GM12878 (cell line): Measurements from ENCODE around the gene HVCN1. TPM values are rescaled to one million over a fixed set of nuclear protein-coding genes. Genes with fewer than 3 reads are reported as not detected.
A peak's percentile ranks its signal among the peaks of the same experiment; 100 is the strongest.

Experiments
- ATAC-seq: fragments of 200-7000 bp; cut with Tn5 transposase; 3 replicates; pipeline ENCODE4 v1.9.1; 2020; ENCODE audit warnings: mild to moderate bottlenecking, moderate library complexity
- BruUV-seq: library from RNA; stranded (reverse); fragments of 400-500 nt; replicated peaks from 2 replicates; lab custom pipeline; 2021; lab: Mats Ljungman, UMichigan
- CTCF ChIA-PET: fragments of 300-600 bp; sonication (Branson Sonifier 250); formaldehyde crosslinking; extraction: SDS; loops from one replicate; lab custom pipeline; 2021; ENCODE audit warnings: inconsistent platforms; lab: Yijun Ruan, JAX
- POLR2A ChIA-PET: fragments of 350-600 bp; formaldehyde crosslinking; extraction: SDS; loops from one replicate; lab custom pipeline; 2021; ENCODE audit warnings: inconsistent platforms; lab: Charles Lee
- RAD21 ChIA-PET: fragments of 300-600 bp; sonication (Branson Sonifier 250); formaldehyde crosslinking; loops from one replicate; lab custom pipeline; 2023; ENCODE audit warnings: antibody characterized with exemption; ENCODE audit not compliant: unreplicated experiment; lab: Charles Lee
- SMC1A ChIA-PET: fragments of 300-600 bp; sonication (Branson Sonifier 250); formaldehyde crosslinking; loops from one replicate; lab custom pipeline; 2023; ENCODE audit not compliant: unreplicated experiment, uncharacterized antibody; lab: Charles Lee
- DNase-seq: peaks from one replicate; pipeline ENCODE4 v3.0.0-alpha.2; 2011; ENCODE audit warnings: low read depth, low spot score
- FAIRE-seq: peaks from 3 replicates; lab custom pipeline; 2011; peaks lifted over from hg19 to GRCh38; lab: Jason Lieb, UNC
- H2AFZ ChIP-seq: 2 replicates; pipeline ENCODE4 v1.6.0; 2011; ENCODE audit warnings: low read depth, low read length, control low read depth; ENCODE audit not compliant: control insufficient read depth
- H3K27ac ChIP-seq: 2 replicates; pipeline ENCODE4 v1.5.1; 2011; ENCODE audit warnings: control low read depth; ENCODE audit not compliant: control insufficient read depth, insufficient read depth
- H3K27me3 ChIP-seq, 2 experiments: replicated peaks in 1 of 2; 2 replicates each; pipeline versions ENCODE4 v1.6.0 to v1.6.1; 2011; ENCODE audit warnings: low read length in 1 of 2; ENCODE audit not compliant: control insufficient read depth in 2 of 2, insufficient read depth in 2 of 2
- H3K36me3 ChIP-seq, 2 experiments: 2 replicates each; pipeline ENCODE4 v1.5.1; 2011; ENCODE audit warnings: low read length in 1 of 2; ENCODE audit not compliant: control insufficient read depth in 2 of 2, insufficient read depth in 2 of 2
- H3K4me1 ChIP-seq: 2 replicates; pipeline ENCODE4 v1.6.1; 2011; ENCODE audit warnings: mild to moderate bottlenecking, low read length, moderate library complexity, mixed read lengths; ENCODE audit not compliant: control insufficient read depth, insufficient read depth
- H3K4me2 ChIP-seq: 2 replicates; pipeline ENCODE4 v1.6.0; 2011; ENCODE audit warnings: control low read depth; ENCODE audit not compliant: control insufficient read depth, insufficient read depth
- H3K4me3 ChIP-seq: fragments of 200-600 bp; sonication (generic); 2 replicates; pipeline ENCODE4 v1.5.1; 2016
- H3K79me2 ChIP-seq: 2 replicates; pipeline ENCODE4 v1.6.0; 2011; ENCODE audit warnings: low read length; ENCODE audit not compliant: control insufficient read depth, insufficient read depth
- H3K9ac ChIP-seq: 2 replicates; pipeline ENCODE4 v1.8.0; 2011; ENCODE audit warnings: low read length, control low read depth, mixed read lengths; ENCODE audit not compliant: control insufficient read depth, insufficient read depth
- H3K9me3 ChIP-seq: replicated peaks from 3 replicates; pipeline ENCODE4 v1.5.1; 2011; ENCODE audit warnings: mild to moderate bottlenecking, low read length; ENCODE audit not compliant: control insufficient read depth, insufficient read depth
- H4K20me1 ChIP-seq: 2 replicates; pipeline ENCODE4 v1.6.0; 2011; ENCODE audit not compliant: control insufficient read depth, insufficient read depth
- FOS ChIP-seq: IDR thresholded peaks from 3 replicates; pipeline ENCODE4 v1.6.1; 2011; ENCODE audit warnings: borderline replicate concordance; ENCODE audit not compliant: insufficient read length; ENCODE audit errors: extremely low read depth
- MLLT1 ChIP-seq: fragments of 450-650 bp; IDR thresholded peaks from 2 replicates; pipeline ENCODE4 v1.6.1; 2016; ENCODE audit warnings: mild to moderate bottlenecking
- RUNX3 ChIP-seq: IDR thresholded peaks from 2 replicates; pipeline ENCODE4 v1.6.1; 2012; ENCODE audit warnings: low read length, inconsistent platforms
- STAT3 ChIP-seq: IDR thresholded peaks from 2 replicates; pipeline ENCODE4 v1.6.1; 2011; ENCODE audit warnings: low read depth, low read length, improper control_type of control experiment
- WGBS: methylation state at CpG from one replicate; pipeline ENCODE4 v1.1.6; 2016; ENCODE audit warnings: low lambda C conversion rate; ENCODE audit not compliant: insufficient replicate concordance, insufficient coverage; ENCODE audit errors: missing lambda C conversion rate; 5-methylcytosine and 5-hydroxymethylcytosine counted together
- in situ Hi-C: fragments of 300-500 bp; cut with MboI; formaldehyde crosslinking; loops from 9 replicates; pipeline ENCODE4 v1.14.3; 2018; ENCODE audit warnings: mixed read lengths
- intact Hi-C: fragments of 100-400 bp; cut with micrococcal nuclease; formaldehyde crosslinking; loops from one replicate; pipeline ENCODE4 v1.14.2; 2022; ENCODE audit not compliant: unreplicated experiment
- polyA plus RNA-seq, 11 experiments: library from polyadenylated mRNA; depleted of rRNA in 4 of 11; unstranded in 6 of 11; stranded (reverse) in 5 of 11; fragments of >200 nt; fragmentation: Nextera tagmentation in 4 of 11; fragmentation: Illumina TruSeq in 1 of 11; extraction: Ambion mirVana in 4 of 11; extraction: Trizol in 1 of 11; gene quantifications; 1 replicate in 1 of 11; 2 replicates in 10 of 11; pipeline versions ENCODE4 v1.2.1 to v1.2.3, GENCODE V29; 2011 to 2016; ENCODE audit warnings: inconsistent platforms in 2 of 11, missing spikeins in 2 of 11, low read depth in 1 of 11
- total RNA-seq, 4 experiments: library from RNA; depleted of rRNA in 3 of 4; stranded (reverse); fragments of >200 nt in 3 of 4; fragmentation: Illumina TruSeq in 1 of 4; extraction: Trizol in 1 of 4; gene quantifications; 2 replicates each; pipeline versions ENCODE4 v1.2.1 to v1.2.3, GENCODE V29; 2013 to 2021

The HVCN1 gene
- total and polyA plus RNA-seq, 10 of the 15 experiments (the other 5 are each of a cell fraction or from before 2014, with no cell fraction given) = 27.8 to 181 (median 103) TPM

- no peak overlapping the region for H3K4me3 ChIP-seq
- H4K20me1 ChIP-seq = no peaks in the 10 kb centered on the region
- SMC1A ChIA-PET = interaction anchor here (0.8 to 2.7 kb wide), 19 partner anchors 12 to 247 kb away, joined by 3 to 55 read pairs (median 4); partner anchors contain the start of gene TCTN1
- peak overlapping the region; percentile 49; the same call in 1 of the 2 replicates for H2AFZ ChIP-seq
- TF ChIP-seq STAT3 (no peak), MLLT1 (0 out of 2 replicates have a peak, but pooled peaks have one; percentile 9), RUNX3 (no peak), FOS (no peak)
- no peaks in the 10 kb centered on the region for H3K27me3 ChIP-seq
- CTCF ChIA-PET = interaction anchor here (0.7 to 3.0 kb wide), 23 partner anchors 7 to 962 kb away, joined by 3 to 54 read pairs (median 6); partner anchors contain the start of genes FAM216A and TCTN1
- H3K36me3 ChIP-seq = no peaks in the 10 kb centered on the region
- no peaks in the 10 kb centered on the region for H3K79me2 ChIP-seq
- ATAC-seq (no peak), DNase-seq (no peak), FAIRE-seq (no peak)
- in situ Hi-C loops (loop anchor here (5.0 kb wide), 1 partner anchor 80 kb away; no protein-coding TSS in a partner anchor), intact Hi-C loops (loop anchor here (5.0 kb wide), 2 partner anchors 190 to 230 kb away; partner anchors contain the start of genes FAM216A and GPN3)
- H3K4me2 ChIP-seq = no peak overlapping the region
- 0 out of 2 replicates have a peak overlapping the region, but pooled peaks have one; percentile 34 for H3K27ac ChIP-seq
- POLR2A ChIA-PET = interaction anchor here (0.5 to 2.5 kb wide), 10 partner anchors 8 to 92 kb away, joined by 3 to 12 read pairs (median 4); partner anchors contain the start of gene TCTN1
- H3K9ac ChIP-seq = no peak overlapping the region
- WGBS = 100% methylated on average over 2 of the region's 2 CpGs
- BruUV-seq = no TSS peak
- peaks cover 29% of the 10 kb centered on the region for H3K4me1 ChIP-seq
- H3K9me3 ChIP-seq = no peaks in the 10 kb centered on the region
- RAD21 ChIA-PET = interaction anchor here (0.7 to 2.0 kb wide), 22 partner anchors 8 to 247 kb away, joined by 3 to 22 read pairs (median 4); partner anchors contain the start of genes ARPC3, FAM216A, GPN3 and HVCN1
Observed at GRCh38 chr12:110697236-110697635, 8.3 kb upstream of the HVCN1 start.
